ENCODE data around the gene LCE7A. TPM values are rescaled to one million over a fixed set of nuclear protein-coding genes. Genes with fewer than 3 reads are reported as not detected.

The LCE7A gene
- total and polyA plus RNA-seq, 2 donors (not counting 1 experiment from before 2014, with no cell fraction given) = not detected

- H3K9me3 Mint-ChIP-seq (ENCODE audit: insufficient read depth) = no peaks in the 10 kb centered on the region
- Histone ChIP-seq H4K20me1 (ENCODE audit: control insufficient read depth, insufficient read depth, low read length, poor library complexity, severe bottlenecking) (no peaks in the 10 kb centered on the region), H2AFZ (ENCODE audit: insufficient read depth, low read depth, low read length, poor library complexity, severe bottlenecking) (no peak overlapping the region), H3K27ac (ENCODE audit: low read length in 2 of 2) (no peak overlapping the region), H3K4me1 (ENCODE audit: control insufficient read depth in 2 of 2, insufficient read depth in 2 of 2, low read length in 2 of 2) (no peaks in the 10 kb centered on the region), H3K9me3 (ENCODE audit: control extremely low read depth in 1 of 3, control insufficient read depth in 2 of 3, insufficient read depth in 1 of 3, low read length in 2 of 3) (peaks cover 0 to 4% (median 0%) of the 10 kb centered on the region in 3 donors), H3K27me3 (replicated peaks in 1 of 4; ENCODE audit: control extremely low read depth in 1 of 4, control insufficient read depth in 3 of 4, insufficient read depth in 4 of 4, low read length in 3 of 4) (peaks cover 0 to 16% (median under 1%) of the 10 kb centered on the region in 4 experiments), H3K79me2 (ENCODE audit: control insufficient read depth, insufficient read depth, low read length) (no peaks in the 10 kb centered on the region), H3K4me3 (ENCODE audit: control extremely low read depth in 1 of 5, extremely low read depth in 1 of 5, insufficient read depth in 1 of 5, low read depth in 2 of 5, low read length in 4 of 5) (no peak overlapping the region), H3K9ac (ENCODE audit: low read length) (no peak overlapping the region), H3K4me2 (replicated peaks; ENCODE audit: low read depth, low read length, poor library complexity, severe bottlenecking) (no peak overlapping the region), H3K36me3 (replicated peaks in 1 of 2; ENCODE audit: control extremely low read depth in 1 of 2, control insufficient read depth in 1 of 2, extremely low read depth in 1 of 2, insufficient read depth in 2 of 2, low read length in 1 of 2) (no peaks in the 10 kb centered on the region)
- H3K27ac Mint-ChIP-seq = no peak overlapping the region
- no peak for ATAC-seq (ENCODE audit: low read depth)
- no peak for DNase-seq
- intact Hi-C loops (cut with micrococcal nuclease) = no loop called here
- no peak overlapping the region for H3K4me3 Mint-ChIP-seq
- CTCF ChIA-PET = no interaction called here
- WGBS (ENCODE audit: insufficient coverage) = 96% methylated on average over 4 of the region's 7 CpGs
- POLR2A ChIA-PET = no interaction called here
- no peak for TF ChIP-seq CTCF (IDR thresholded peaks at IDR 0.05)
- no peak for TF ChIP-seq EZH2 (IDR thresholded peaks at IDR 0.05; ENCODE audit: borderline replicate concordance, insufficient read depth, low read depth, low read length, poor library complexity, severe bottlenecking)
- H3K27me3 Mint-ChIP-seq = peaks cover 45% of the 10 kb centered on the region
- no peaks in the 10 kb centered on the region for H3K4me1 Mint-ChIP-seq
Measured at GRCh38 chr1:152904688-152905440, 45.1 kb downstream of the LCE7A start.

GRCh38 chr1:152906023-152906565, 46.3 kb downstream of the LCE7A start:
- ATAC-seq (ENCODE audit: low read depth) (no peak), DNase-seq (no peak)
- Histone ChIP-seq H3K9ac (ENCODE audit: low read length) (no peak overlapping the region), H3K4me3 (ENCODE audit: control extremely low read depth in 1 of 5, extremely low read depth in 1 of 5, insufficient read depth in 1 of 5, low read depth in 2 of 5, low read length in 4 of 5) (no peak overlapping the region), H3K4me1 (ENCODE audit: control insufficient read depth in 2 of 2, insufficient read depth in 2 of 2, low read length in 2 of 2) (no peaks in the 10 kb centered on the region), H3K4me2 (replicated peaks; ENCODE audit: low read depth, low read length, poor library complexity, severe bottlenecking) (no peak overlapping the region), H4K20me1 (ENCODE audit: control insufficient read depth, insufficient read depth, low read length, poor library complexity, severe bottlenecking) (no peaks in the 10 kb centered on the region), H3K79me2 (ENCODE audit: control insufficient read depth, insufficient read depth, low read length) (no peaks in the 10 kb centered on the region), H3K36me3 (replicated peaks in 1 of 2; ENCODE audit: control extremely low read depth in 1 of 2, control insufficient read depth in 1 of 2, extremely low read depth in 1 of 2, insufficient read depth in 2 of 2, low read length in 1 of 2) (no peaks in the 10 kb centered on the region), H3K27ac (ENCODE audit: low read length in 2 of 2) (no peak overlapping the region), H2AFZ (ENCODE audit: insufficient read depth, low read depth, low read length, poor library complexity, severe bottlenecking) (no peak overlapping the region), H3K9me3 (ENCODE audit: control extremely low read depth in 1 of 3, control insufficient read depth in 2 of 3, insufficient read depth in 1 of 3, low read length in 2 of 3) (peaks cover 0 to 15% (median 0%) of the 10 kb centered on the region in 3 donors), H3K27me3 (replicated peaks in 1 of 4; ENCODE audit: control extremely low read depth in 1 of 4, control insufficient read depth in 3 of 4, insufficient read depth in 4 of 4, low read length in 3 of 4) (peaks cover 0 to 17% (median under 1%) of the 10 kb centered on the region in 4 experiments)
- Mint-ChIP-seq H3K9me3 (ENCODE audit: insufficient read depth) (no peaks in the 10 kb centered on the region), H3K27ac (no peak overlapping the region), H3K4me3 (no peak overlapping the region), H3K27me3 (peaks cover 37% of the 10 kb centered on the region), H3K4me1 (no peaks in the 10 kb centered on the region)
- no peak for TF ChIP-seq CTCF (IDR thresholded peaks at IDR 0.05)
- TF ChIP-seq EZH2 (IDR thresholded peaks at IDR 0.05; ENCODE audit: borderline replicate concordance, insufficient read depth, low read depth, low read length, poor library complexity, severe bottlenecking) = no peak
- ChIA-PET CTCF (no interaction called here), POLR2A (no interaction called here)
- intact Hi-C loops (cut with micrococcal nuclease) = no loop called here
- 76% methylated on average over 5 of the region's 5 CpGs for whole genome bisulfite sequencing (ENCODE audit: insufficient coverage)

All from B cell (primary cell).